GM21576 (cell line): ENCODE measurements around the gene CHRDL1.
"Not testable (repeated sequence)": the region's sequence is repeated elsewhere in the genome, so short reads cannot be mapped to it uniquely, and the experiment has no call there.

Experiments used
- ATAC-seq: cut with Tn5 transposase; IDR thresholded peaks from one replicate; pipeline ENCODE4 v1.9.1; 2021; ENCODE audit warnings: mild to moderate bottlenecking, moderate library complexity; ENCODE audit not compliant: unreplicated experiment

CHRDL1 gene

GRCh38 chrX:110795645-110796406 is at the start of gene CHRDL1:
Gene CHRDL1, minus strand, starts transcription at chrX:110795817. Its CDS starts 3,636 bp downstream, at chrX:110792181.
- ATAC-seq, result no peak

GRCh38 chrX:110836982-110837381 is 41.4 kb upstream of the CHRDL1 start:
- ATAC-seq, result no peak

- ATAC-seq, result no peak
Measured at GRCh38 chrX:110836451-110836850, 40.8 kb upstream of the CHRDL1 start.

DNA sequence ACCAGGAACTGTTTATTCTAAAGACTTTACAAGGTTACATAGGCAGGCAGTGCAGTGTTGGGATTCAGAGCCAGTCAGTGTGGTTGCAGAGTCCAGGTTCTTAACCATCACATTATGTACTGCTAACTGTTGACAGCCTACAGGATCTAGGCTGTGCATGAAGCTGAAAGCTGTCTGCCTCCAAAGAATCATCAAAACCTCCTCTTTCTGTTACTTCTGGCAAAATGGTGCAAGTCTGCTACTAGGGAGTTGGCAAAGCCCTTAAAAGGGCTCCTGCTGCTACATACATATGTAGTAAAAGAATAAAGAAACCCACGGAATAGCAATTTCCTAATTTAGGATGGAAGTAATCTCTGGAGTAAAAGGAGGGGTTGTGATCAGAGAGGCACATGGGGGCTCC is 40.4 kb upstream of the CHRDL1 start:
- ATAC-seq, result no peak

- ATAC-seq, result no peak
Measured at GRCh38 chrX:110825972-110826371, 30.4 kb upstream of the CHRDL1 start.

GRCh38 chrX:110816543-110816942 is 20.9 kb upstream of the CHRDL1 start:
- not testable (repeated sequence) for ATAC-seq

GRCh38 chrX:110806145-110806544 is 10.5 kb upstream of the CHRDL1 start:
- ATAC-seq, result no peak

DNA sequence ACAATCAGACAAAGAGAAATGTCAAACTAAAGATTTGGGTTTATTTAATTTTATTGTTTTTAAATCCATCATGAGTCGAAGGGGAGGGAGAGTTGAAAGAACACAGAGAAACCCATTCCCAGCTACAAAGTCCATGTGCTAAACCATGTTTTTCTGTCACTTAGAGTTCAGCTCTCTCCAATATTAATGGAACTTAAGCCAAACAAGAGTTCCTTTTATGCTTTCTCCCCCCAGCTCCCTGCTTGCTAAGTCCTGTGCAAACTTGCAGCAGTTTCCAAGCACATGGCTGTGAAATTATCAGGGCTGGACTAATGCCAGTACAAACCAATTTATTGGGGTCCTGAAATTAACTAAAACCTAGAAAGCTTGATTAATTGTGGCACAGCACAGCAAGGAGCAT is 9.7 kb upstream of the CHRDL1 start:
- no peak for ATAC-seq

DNA sequence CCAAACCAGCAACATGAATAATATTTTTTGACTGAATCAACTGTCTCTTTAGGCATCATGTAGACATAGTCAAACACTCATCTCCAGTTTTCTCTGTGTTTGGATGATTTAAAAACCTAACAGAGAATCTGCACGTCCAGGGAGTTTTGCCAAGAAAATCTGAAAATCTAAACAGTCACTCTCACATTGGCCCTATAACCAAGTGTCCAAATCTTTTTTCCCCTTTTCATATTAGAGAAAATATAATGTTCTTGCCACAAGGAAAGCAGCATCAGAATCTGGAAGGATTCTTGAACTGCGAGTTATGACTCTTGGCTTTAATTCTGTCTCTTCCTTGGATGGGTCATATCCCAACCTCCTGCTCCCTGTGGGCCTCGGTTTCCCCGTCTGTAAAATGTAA is 8.8 kb upstream of the CHRDL1 start:
- no peak for ATAC-seq

DNA sequence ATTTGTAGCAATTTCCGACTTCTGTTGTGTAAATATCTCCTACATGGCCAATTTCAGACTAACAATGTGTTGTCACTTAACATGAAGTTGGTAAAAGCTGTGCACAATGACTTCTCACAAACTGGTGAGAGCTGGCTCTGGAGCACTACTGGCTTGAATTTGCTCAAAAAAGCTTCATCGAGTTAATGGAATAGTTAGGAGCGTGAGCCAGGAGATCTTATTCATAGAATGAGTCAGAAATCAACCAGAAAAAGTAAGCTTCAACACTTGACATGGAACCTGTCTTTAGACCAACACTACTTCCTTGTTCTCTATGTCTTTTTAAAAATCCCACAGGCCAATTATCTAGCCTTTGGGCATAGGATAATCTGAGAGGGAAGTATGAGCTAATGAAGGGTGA is 7.9 kb upstream of the CHRDL1 start:
- no peak for ATAC-seq

- no peak for ATAC-seq
Measured at GRCh38 chrX:110796407-110796697, 735 bp upstream of the CHRDL1 start.

DNA sequence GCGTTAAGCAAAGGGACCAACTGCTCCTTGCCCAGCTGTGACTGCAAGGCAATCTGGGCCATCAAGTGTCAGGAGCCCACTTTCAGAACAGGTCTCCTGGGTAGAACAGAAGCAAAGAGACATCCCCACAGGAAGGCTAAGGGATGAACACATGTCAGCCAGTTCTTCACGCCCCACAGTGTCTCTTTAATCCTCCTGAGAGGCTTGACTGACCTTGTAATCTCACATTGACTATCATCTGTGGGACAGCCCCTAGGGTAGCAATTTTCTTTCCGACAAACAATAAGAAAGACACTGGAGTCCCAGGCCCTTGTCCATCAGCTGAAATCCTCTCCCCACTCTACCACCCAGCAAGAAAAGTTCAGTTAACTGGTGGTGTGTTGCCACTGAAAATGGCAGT is 1.0 kb downstream of the CHRDL1 start:
- ATAC-seq, result no peak

- ATAC-seq, result no peak
Measured at GRCh38 chrX:110791071-110791470, 4.5 kb downstream of the CHRDL1 start.

GRCh38 chrX:110786486-110786885 is 9.1 kb downstream of the CHRDL1 start:
- ATAC-seq, result no peak

GRCh38 chrX:110759785-110760184 is 35.8 kb downstream of the CHRDL1 start:
- ATAC-seq, result no peak

DNA sequence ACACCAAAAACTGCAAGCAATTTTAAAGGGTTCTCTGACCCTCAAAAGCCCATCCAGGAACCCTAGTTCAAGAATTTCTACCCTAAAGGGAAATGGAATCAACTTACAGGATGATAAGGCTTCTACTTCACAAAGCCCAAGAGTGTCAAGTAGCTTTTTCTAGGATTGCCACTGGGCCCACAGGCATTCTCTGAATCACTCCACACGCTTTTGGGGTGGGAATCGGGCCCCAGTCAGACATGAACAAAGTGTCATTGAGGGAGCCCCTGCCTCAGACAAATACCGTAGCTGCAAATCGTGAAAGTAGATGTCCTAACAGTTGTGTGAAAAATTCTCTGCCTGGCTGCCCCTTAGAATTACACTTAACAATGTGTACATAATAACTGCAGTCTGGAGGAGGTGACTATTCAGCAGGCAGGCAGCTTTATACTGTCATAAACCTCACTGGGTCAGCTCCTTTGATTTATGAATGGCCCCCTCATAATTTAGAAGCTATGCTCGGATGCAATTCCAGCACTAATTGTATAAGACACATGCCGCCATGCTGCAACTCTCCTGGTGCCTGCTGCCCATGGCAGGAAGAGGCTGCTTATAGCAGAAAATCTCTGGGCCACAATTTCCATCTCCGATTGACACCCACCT is 36.7 kb downstream of the CHRDL1 start:
- no peak for ATAC-seq

GRCh38 chrX:110755611-110756010 is 40.0 kb downstream of the CHRDL1 start:
- no peak for ATAC-seq

DNA sequence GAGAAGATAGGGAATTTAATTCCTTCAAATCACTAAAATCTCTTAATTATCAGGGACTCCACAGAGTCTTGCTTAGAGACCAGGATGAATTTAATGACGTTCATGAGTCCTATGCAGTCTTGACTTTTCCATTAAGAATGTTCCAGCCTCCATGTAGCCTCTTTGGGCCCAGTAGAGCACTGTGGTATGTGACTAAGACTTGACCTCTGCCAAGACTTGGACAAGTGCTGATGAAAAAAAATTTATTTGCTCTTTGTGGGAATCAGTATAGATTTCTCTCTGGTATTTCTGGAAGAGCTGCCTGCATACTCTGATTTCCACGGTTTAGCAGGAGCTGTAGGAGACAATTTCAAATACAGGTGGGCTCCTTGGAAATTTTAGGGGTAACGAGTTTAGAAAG is 40.6 kb downstream of the CHRDL1 start:
- ATAC-seq, result no peak

GRCh38 chrX:110750526-110751189 is 45.0 kb downstream of the CHRDL1 start:
- no peak for ATAC-seq

DNA sequence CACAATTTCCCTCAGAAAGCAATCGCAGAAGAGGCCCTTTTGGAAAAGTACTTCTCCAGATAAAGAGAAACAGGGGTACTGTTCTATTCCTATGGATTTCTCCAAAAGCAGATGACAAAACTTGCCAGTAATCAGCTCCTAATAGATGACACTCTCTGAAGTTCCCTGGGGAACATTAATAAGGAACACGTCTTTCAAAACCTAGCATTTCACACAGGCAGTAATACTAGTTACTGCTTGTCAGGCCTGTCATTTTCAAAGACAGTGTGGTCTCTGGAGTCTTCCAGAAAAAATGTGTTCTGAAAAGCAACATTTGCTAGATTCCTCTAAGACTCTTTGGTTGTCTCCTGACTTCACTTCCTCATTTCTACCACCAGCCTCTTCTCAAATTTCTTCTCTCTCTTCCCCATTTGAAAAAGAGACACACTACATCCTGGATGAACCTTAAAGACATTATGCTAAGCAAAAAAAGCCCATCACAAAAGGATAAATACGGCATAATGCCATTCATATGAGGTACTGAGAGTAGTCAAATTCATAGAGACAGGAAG is 47.3 kb downstream of the CHRDL1 start:
- no peak for ATAC-seq

DNA sequence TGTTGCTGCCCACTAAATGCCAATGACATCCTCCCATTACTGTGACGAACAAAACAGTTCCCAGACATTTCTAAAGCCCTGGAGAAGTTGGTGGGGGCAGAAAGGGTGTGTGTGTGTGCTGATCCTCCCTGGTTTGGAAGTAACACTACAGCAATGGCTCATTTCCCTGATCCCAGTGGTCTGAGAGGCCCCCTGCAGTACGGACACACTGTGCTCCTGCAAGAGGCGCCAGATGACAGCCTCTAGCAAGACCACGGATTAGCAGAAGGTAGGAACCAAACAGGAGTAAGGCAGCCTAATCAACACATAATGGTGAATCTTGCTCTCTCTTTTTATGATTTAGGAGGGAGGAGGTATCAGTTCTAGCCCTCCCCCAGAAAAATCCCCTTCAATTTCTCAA is 49.6 kb downstream of the CHRDL1 start:
- ATAC-seq, result no peak

DNA sequence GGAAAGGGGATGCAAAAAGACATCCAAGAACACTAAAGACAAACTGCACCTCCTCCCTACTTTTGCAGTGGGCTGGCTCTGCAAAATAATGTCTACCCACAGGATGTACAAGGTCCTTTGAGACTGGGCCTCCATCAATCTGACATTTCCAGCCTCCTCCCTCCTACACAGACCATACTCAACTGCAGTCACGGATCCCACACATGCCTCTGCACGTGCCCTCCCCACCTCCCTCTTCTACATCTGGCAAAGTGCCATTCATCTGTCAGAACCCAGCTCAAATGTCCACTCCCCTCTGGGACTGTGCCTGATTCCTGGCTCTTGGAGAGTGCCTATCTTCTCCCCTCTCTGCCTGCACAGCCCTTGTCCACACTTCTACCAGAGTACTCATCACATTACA is 50.3 kb downstream of the CHRDL1 start:
- ATAC-seq, result no peak
